Astrocyte of the spinal cord (primary cell): ENCODE measurements around the gene RFPL3.
A peak's percentile ranks its signal among the peaks of the same experiment; 100 is the strongest.
"Not testable (repeated sequence)": the region's sequence is repeated elsewhere in the genome, so short reads cannot be mapped to it uniquely, and the experiment has no call there.

Experiments
- DNase-seq: peaks from one replicate; pipeline ENCODE4 v3.0.0; 2011; ENCODE audit warnings: low read depth, low spot score
- H3K4me3 ChIP-seq: 2 replicates; pipeline ENCODE4 v1.5.1; 2011; ENCODE audit warnings: low read depth, mild to moderate bottlenecking, low read length, moderate library complexity
- in situ Hi-C: cut with HindIII; loops from 2 replicates; pipeline ENCODE4 v1.10.0; 2017; ENCODE audit warnings: low sequenced_read_pairs
- TF ChIP-seq, protein P1 (sequence below): IDR thresholded peaks from 2 replicates; pipeline ENCODE4 v1.5.1; 2012; ENCODE audit warnings: low read depth, mild to moderate bottlenecking, low read length, inconsistent platforms

The RFPL3 gene

DNA sequence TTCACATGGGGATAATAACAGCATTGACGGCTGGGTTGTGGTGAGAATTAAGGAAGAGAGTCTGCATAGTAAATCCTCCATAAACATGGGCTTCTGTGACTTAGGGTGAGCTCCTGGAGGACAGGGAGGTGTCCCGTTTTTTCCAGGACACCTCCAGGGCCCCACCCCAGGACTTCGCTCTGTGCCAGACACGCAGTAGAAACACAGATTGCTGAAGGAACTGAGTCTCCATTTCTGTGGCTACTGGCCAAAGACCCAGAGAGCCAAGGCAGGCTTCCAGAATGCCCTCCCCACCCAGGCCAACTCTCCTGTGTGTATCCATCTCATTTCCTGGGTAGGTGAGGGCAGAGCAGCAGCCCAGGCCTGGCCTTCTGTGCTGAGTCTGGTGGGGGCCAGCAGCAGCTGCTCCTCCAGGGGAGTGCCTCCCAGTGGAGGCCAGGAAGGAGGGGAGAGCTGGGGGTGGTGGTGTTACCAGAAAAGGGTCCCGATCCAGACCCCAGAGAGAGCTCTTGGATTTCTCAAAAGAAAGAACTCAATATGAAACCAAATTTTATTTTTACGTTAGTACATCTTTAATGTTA is 9.5 kb upstream of the RFPL3 start:
- TF ChIP-seq, protein P1, sequence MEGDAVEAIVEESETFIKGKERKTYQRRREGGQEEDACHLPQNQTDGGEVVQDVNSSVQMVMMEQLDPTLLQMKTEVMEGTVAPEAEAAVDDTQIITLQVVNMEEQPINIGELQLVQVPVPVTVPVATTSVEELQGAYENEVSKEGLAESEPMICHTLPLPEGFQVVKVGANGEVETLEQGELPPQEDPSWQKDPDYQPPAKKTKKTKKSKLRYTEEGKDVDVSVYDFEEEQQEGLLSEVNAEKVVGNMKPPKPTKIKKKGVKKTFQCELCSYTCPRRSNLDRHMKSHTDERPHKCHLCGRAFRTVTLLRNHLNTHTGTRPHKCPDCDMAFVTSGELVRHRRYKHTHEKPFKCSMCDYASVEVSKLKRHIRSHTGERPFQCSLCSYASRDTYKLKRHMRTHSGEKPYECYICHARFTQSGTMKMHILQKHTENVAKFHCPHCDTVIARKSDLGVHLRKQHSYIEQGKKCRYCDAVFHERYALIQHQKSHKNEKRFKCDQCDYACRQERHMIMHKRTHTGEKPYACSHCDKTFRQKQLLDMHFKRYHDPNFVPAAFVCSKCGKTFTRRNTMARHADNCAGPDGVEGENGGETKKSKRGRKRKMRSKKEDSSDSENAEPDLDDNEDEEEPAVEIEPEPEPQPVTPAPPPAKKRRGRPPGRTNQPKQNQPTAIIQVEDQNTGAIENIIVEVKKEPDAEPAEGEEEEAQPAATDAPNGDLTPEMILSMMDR: no peak
- DNase-seq: no peak
- in situ Hi-C loops: no loop called here
- no peak overlapping the region for H3K4me3 ChIP-seq

DNA sequence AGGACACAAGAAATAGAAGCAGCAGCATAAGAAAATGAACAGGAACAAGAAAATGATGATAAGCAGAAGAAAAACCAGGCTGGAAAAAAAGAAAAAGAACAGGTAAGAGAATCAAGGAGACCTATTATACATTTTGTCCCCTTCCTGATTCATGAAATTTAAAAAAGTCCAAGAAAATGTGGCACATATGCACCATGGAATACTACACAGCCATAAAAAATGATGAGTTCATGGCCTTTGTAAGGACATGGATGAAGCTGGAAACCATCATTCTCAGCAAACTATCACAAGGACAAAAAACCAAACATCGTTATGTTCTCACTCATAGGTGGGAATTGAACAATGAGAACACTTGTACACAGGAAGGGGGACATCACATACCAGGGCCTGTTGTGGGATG is 5.8 kb upstream of the RFPL3 start:
- H3K4me3 ChIP-seq, DNase-seq, in situ Hi-C loops: not testable (repeated sequence)

DNA sequence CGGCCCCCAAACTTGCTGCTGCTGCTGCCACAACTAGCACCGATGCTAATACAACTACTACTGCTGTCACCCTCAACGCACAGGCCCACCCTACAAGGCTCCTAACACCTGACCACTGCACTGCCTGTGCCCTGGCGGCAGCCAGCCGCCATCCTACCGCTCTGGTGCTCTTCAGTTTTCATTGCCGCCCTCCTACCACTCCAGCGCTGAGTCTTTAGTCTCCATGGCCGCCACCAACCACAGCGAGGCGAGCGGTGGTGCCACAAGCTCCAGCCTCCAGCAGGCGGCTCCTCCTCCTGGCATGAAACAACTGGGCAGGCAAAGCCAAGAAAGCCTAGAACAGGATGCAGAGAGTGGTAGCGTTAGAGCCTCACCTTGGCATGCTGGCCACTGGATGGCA is 5.0 kb upstream of the RFPL3 start:
- no peak for DNase-seq
- no peak overlapping the region for H3K4me3 ChIP-seq
- TF ChIP-seq, protein P1: no peak
- in situ Hi-C loops: no loop called here

DNA sequence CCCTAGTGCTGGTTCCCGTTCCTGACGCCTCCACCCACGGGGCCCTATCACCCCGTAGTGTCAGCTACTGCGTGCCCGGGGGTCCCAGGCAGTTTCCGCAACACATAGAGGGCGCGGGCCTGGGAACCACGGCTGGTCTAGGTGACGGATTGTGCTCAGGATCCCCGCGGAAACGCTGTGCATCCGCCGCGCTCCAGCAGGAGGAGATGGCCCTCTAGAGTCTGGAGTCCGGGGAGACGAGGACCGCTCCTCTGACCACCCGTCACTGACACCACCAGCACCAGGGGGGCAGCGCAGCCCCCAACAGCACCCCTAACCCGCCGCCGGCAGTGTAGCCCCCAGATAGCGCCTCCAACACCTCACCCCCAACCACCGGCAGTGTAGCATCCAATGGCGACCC is 4.4 kb upstream of the RFPL3 start:
- no peak overlapping the region for H3K4me3 ChIP-seq
- DNase-seq: no peak
- TF ChIP-seq, protein P1: no peak
- in situ Hi-C loops: no loop called here

DNA sequence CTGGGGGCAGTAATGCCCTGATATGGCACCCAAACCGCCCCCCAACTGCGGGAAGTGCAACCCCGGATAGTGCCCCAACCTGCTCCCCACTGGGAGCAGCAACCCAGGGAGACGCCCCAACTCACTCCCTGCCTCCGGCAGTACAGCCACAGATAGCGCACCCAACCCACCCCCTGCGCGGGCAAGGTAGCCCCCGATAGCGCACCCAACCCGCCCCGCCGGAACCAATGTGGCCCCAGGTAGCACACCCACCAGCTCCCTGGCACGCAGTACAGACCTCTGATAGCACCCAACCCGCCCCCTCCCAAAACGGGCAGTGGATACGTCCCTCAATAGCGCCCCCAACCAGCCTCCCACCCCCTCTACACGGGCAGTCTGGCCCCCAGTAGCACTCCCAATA is 3.8 kb upstream of the RFPL3 start:
- no peak for DNase-seq
- no peak overlapping the region for H3K4me3 ChIP-seq
- in situ Hi-C loops: no loop called here
- TF ChIP-seq, protein P1: no peak

DNA sequence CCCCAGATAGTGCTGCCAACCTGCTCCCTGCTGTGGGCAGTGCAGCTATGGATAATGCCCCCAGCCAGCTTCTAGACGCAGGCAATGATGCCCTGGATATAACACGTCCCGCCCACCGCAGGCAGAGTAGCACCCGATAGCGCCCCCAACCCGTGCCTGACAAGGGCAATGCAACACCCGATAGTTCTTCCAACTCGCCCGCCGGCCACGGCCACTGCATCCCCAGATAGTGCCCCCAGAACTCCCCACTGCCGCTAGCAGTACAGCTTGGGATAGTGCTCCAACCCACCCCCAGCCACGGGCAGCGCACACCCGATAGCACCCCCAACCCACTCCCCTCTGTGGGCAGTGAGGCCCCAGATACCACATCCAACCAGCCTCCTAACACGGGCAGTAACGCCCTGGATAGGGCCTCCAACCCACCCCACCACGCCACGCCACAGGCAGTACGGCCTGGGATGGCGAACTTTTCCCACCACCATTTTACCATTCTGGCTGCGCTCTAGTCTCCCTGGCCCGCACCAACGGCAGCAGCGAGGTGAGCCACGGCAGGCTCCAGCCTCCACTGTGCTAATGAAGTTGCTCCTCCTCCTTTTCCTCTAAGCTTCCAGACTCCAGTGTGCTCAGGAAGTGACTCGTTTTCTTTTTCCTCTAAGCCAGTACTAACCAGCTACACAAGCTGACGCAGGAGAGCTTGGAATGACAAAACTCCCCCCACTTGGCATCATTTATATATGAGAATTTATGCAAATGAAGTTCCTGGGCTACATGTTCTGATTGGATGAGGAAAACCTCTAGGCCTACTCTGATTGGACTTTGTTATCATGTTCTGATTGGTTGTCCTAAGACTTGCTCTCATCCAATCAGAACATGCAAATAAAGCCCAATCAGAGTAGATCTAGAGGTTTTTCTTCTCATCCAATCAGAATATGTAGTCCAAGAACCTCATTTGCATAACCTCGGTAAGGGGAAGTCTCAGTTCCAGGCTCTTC is 3.0 kb upstream of the RFPL3 start:
- H3K4me3 ChIP-seq: no peak overlapping the region
- in situ Hi-C loops: no loop called here
- peak; percentile 43 for DNase-seq
- TF ChIP-seq, protein P1: no peak

DNA sequence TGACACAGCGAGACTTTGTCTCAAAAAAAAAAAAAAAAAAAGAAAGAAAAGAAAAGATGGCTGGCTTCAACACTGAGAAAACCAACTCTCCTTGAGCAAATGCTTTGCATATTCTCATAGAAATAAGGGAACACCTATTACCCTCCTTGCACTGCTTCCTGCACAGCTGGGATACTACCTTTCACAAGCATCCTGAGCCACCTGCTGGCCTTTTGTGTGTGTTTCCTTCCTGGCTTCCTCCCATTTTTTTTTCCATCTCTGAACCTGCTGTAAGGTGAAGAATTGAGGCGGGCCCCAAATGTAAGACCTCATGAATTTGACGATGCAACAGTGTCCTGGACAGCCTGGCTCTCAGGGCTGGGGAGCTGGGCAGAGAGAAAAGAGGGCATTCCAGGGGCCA is 1.9 kb upstream of the RFPL3 start:
- in situ Hi-C loops: no loop called here
- TF ChIP-seq, protein P1: no peak
- H3K4me3 ChIP-seq: no peak overlapping the region
- no peak for DNase-seq

DNA sequence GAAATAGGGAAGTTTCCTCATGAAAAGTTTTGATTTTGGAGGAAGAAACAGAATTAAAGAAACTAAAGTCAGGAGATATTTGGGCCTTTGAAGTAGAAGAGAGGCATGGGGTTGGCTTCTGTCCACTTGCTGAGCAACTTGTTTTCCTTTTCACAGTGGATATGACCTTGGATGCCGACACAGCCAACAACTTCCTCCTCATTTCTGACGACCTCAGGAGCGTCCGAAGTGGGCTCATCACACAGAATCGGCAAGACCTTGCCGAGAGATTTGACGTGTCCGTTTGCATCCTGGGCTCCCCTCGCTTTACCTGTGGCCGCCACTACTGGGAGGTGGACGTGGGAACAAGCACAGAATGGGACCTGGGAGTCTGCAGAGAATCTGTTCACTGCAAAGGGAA is 2.4 kb downstream of the RFPL3 start:
- in situ Hi-C loops, H3K4me3 ChIP-seq, DNase-seq: not testable (repeated sequence)
